AG08395 (cell line): Measurements from ENCODE around the gene FREM2.

Source experiments
- DNase-seq: peaks from one replicate; pipeline ENCODE4 v3.0.0; 2012; ENCODE audit warnings: mixed read lengths, low spot score

The FREM2 gene

GRCh38 chr13:38824342-38824741, 137.5 kb downstream of the FREM2 start:
- no peak for DNase-seq

DNA sequence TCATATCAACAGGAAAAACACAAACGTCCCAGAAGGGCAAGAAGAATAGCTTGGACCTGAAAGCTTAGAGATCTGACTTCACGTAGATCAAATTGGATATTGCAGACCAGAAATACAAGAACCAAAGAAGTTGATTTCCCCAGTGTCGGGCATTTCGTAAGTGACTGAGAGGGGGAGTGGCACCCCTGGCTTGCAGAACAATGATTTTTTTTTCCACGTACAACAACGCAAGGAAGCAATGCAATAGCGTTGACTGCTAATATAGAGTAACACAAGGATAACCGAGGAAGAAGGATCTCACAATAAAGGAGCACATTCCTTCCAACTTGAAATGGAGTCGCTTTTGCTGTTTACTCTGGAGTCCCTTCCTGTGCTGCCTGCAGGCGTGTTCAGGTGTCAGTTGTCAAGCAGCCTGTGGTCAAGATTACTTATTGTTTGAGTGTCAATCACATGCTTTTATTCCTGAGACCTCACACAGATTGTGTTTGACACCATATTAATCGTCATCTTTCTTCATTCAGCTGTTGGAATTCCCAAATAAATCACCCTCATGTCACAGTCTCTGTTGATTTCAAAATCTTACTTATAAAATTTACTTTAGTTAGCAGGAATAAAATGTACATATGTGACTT, 139.4 kb downstream of the FREM2 start:
- no peak for DNase-seq

GRCh38 chr13:38830442-38831045, 143.7 kb downstream of the FREM2 start:
- no peak for DNase-seq

- DNase-seq = no peak
Measured at GRCh38 chr13:38844581-38844980, 157.7 kb downstream of the FREM2 start.

DNA sequence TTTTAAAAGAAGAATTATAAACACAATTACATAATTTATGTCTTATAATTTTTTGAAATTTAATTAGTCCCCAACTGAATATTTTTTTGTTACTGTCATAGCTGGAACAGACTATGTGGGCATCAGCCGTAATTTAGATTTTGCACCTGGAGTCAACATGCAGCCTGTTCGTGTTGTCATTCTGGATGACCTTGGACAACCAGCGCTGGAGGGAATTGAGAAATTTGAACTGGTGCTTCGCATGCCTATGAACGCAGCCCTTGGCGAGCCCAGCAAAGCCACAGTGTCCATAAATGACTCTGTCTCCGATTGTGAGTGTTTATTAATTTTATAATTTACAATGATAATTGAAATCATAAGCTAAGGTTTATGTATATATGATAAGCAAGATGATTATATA, 161.5 kb downstream of the FREM2 start:
- no peak for DNase-seq

GRCh38 chr13:38849315-38849714, 162.4 kb downstream of the FREM2 start:
- DNase-seq = no peak

- no peak for DNase-seq
Measured at GRCh38 chr13:38850868-38851626, 164.2 kb downstream of the FREM2 start.

DNA sequence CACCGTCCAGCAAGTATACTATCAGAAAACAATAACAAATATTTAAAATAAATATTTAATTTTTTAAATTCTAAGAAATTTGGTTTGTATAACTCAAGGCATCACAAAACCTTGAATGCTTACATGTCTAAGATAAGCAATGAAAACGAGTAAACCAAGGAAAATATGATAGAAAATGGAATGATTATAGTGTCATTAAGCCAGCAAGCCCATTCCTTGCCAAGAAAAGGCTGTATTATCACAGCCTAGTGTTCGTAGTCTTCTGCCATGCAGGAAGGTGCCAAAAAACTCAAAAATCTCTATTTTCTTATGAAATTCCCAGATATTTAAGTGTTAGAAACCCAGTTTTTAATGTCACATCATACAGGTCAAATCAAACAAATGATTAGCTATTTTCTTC, 167.3 kb downstream of the FREM2 start:
- DNase-seq = no peak

- no peak for DNase-seq
Measured at GRCh38 chr13:38856065-38856464, 169.2 kb downstream of the FREM2 start.

DNA sequence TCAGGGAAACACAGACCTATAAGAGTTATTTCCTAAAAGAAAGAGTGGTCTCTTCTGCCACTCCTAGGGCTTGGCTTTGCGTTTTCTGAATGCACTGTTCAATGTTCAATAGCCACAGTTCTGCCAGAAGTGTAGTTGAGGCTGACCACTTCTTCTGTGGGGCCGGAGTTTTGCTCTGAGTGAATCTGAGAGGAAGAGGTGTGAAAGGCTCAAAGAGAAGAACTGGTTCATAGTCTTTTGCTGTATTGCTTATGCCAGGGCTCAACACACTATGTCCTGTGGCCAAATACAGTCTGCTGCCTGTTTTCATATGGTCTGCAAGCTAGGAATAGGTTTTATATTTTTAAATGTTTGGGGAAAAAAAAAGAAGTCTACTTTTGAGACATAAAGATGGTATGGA, 175.6 kb downstream of the FREM2 start:
- no peak for DNase-seq

- no peak for DNase-seq
Measured at GRCh38 chr13:38863536-38863935, 176.7 kb downstream of the FREM2 start.

DNA sequence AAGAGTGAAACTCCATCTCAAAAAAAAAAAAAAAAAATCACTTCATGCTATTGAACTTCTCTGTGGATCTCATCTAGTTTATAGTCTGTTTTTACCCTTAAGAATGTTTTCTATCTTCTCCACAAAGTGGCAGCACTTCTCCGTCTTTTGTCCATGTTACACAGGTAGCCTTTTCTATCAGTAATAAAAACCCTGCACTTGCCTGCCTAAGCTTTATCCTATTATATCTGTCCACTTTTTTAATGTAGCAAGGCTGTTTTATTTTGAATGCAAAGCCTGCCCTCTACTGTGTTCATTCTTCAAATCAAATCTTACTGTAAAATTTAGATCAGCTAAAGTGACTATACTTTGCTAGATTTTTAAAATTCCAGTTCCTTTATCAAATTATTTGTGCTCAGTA, 179.8 kb downstream of the FREM2 start:
- no peak for DNase-seq

DNA sequence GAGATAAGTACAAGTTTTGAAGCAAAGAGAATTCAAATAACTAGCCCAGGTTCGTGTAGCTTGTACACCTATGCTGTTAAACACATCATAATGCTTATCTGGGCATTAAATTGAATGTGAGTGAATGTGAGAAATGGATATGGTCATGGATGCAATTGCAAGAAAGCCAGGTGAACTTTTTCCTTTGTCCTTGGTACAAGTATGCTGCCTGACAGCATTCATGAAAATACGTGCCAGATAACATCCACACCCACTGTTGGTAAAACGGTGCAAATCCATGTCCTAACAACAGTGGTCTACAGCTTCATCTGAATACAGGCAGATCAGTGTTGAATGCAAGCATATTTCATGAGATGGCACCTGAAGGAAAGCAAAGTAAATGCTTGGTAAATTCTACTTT, 181.5 kb downstream of the FREM2 start:
- DNase-seq = no peak

DNA sequence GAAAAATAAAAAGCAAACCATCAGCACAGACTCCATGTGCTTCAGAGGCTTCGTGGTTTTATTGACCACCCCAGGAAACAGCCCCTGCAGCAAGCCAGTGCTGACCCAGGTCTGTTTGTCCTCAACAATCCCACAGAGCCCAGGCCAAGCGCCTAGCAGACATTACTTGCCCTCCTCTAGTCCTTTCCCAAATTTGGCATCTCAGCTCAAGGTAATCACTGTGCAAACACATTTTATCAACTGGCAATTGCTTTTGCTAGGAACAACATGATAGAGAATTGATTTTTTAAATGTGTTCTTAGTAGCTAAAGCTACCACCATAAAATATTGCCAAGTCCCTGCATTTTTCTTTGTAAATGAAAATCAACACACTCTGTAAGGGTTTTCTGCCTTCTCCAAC, 182.0 kb downstream of the FREM2 start:
- DNase-seq = no peak

GRCh38 chr13:38871275-38871674, 184.4 kb downstream of the FREM2 start:
- DNase-seq = no peak

GRCh38 chr13:38872693-38873092, 185.8 kb downstream of the FREM2 start:
- DNase-seq = peak; percentile 3

DNA sequence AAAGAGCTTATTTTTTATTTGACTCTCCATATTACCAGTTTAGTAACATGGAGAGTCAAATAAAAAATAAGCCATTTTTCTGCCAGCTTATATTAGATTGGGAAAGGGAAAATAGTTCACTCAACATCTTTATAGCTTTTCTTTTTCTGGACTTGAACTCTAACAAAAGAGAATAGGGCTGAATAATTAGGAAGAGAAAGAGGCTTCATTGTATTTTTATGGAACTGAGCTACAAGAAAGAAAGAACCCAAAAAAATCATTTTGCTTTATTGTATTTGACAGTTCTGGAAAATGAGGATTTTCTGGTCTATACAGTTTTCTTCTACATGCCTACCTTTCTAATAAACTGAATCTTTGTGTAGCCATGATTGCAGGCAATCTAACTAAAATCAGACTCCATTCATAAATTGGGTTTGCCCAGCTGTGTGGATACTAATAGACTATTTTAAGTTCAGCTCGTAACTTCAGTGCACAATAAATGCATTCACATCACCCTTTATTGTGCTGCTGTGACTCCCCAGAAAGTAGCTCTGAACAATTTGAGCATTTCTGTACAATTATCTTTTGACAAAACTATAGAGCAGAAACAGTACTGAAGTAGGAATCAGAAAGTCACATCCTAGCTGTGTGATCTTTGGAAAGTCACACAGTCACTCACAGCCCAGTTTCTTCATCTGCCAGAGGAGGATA, 188.5 kb downstream of the FREM2 start:
- DNase-seq = no peak

DNA sequence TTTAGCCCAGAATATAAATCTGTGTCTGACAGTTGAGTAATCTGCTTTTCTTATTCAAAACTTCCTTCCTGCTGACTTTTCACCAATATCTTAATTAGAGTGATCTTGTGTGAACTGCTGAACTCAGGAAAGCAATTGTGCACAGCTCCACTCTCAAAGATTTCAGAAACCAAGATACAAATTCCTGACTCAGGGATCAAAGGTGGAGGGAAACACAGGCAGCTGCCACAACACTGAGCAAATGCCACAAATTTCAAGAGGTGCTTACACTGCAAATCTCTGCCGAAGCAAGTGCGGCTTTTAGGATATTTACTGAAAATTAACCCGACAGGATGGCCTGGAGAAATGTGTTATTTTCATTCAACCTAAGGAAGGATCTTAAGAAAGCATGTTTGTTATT, 192.4 kb downstream of the FREM2 start:
- DNase-seq = no peak

- DNase-seq = no peak
Measured at GRCh38 chr13:38879786-38880185, 192.9 kb downstream of the FREM2 start.

DNA sequence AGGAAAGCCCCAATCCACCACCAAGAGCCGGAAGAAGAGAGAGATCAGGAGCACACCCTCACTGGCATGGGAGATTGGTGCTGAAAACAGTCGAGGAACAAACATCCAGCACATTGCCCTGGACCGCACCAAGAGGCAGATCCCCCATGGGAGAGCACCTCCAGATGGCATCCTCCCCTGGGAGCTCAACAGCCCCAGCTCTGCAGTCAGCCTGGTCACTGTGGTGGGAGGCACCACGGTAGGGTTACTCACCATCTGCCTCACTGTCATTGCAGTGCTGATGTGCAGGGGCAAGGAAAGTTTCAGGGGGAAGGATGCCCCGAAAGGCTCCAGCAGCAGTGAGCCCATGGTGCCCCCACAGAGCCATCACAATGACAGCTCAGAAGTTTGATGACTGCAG, 193.5 kb downstream of the FREM2 start:
- DNase-seq = no peak

GRCh38 chr13:38883783-38884182, 196.9 kb downstream of the FREM2 start:
- DNase-seq = no peak

- DNase-seq = no peak
Measured at GRCh38 chr13:38888309-38888708, 201.4 kb downstream of the FREM2 start.

DNA sequence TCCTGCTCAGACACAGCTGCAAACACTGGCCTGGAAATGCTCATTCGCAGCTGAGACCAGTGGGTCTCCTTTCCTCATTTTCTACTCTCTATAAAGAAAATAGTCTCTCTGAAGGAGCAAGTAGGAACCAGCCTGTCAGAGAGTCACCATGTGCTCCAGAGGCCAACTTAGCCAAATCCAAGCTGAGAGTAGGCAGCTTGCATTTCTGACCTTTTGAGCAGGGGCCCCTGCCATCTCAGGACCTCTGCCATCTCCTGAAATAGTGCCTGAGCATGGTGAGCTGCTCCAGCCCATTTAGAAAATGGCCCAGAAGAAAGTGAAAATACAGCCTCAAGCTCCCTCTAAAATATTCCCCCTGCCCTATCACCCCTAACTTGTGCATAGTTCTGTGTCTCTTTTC, 208.2 kb downstream of the FREM2 start:
- no peak for DNase-seq
